Right renal pelvis (tissue), 4 donors: ENCODE results near the gene GRK4. TPM values are rescaled to one million over a fixed set of nuclear protein-coding genes. Genes with fewer than 3 reads are reported as not detected.

Experiments used
- DNase-seq, 4 donors: peaks; one replicate each; pipeline ENCODE4 v3.0.0-alpha.2; 2013; ENCODE audit warnings: low read depth in 4 of 4, low spot score in 3 of 4, missing footprints in 1 of 4
- polyA plus RNA-seq, 4 donors: library from polyadenylated mRNA; unstranded; fragments of 120-200 nt; gene quantifications; one replicate each; pipeline ENCODE4 v1.2.1, GENCODE V29; 2013; ENCODE audit not compliant: insufficient read length in 4 of 4

Gene GRK4
- polyA plus RNA-seq, 4 donors: 7.4 to 8.5 (median 7.6) TPM

DNA sequence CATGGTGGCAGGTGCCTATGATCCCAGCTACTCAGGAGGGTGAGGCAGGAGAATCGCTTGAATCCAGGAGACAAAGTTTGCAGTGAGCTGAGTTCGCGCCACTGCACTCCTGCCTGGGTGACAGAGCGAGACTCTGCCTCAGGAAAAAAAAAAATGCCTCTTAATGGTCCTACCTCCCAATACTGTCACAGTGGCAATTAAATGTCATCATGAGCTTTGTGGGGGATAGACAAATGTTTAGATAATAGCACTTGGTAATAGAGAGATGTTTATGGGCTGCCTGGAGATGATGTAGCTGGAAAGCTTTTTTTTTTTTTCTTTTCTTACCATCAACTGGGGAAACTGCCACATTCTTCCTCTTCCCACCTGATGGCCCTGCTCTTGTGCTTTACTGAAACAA is 33.0 kb downstream of the GRK4 start:
- DNase-seq: no peak

DNA sequence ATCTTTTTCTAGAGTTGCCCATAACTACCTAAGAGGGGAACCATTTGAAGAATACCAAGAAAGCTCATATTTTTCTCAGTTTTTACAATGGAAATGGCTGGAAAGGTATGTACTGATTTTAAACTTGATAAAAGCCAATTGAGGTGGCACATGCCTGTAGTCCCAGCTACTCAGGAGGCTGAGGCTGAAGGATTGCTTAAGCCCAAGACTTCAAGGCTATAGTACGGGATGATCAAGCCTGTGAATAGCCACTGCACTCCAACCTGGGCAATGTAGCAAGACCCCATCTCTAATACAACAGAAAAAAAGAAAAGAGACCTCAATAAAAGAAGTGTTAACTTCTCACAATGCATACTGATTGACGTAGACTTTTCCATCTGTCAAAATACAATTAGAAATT is 44.4 kb downstream of the GRK4 start:
- no peak for DNase-seq

DNA sequence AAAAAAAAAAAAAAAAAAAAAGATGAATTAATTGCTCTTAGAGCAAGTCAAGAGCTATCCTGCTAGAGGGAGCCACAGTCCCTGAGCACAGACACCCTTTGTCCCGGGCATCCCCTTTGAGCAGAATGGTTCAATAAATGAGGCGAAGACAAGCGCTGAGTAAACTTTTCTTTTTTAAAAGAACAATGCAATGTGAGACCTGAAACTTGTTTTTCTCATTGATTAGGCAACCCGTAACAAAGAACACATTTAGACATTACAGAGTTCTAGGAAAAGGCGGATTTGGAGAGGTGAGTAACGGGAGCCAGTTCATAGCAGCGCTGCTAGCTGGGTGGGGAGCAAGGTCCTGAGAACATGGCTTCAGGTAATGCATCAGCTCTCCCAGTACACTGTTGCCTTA is 46.1 kb downstream of the GRK4 start:
- no peak for DNase-seq

DNA sequence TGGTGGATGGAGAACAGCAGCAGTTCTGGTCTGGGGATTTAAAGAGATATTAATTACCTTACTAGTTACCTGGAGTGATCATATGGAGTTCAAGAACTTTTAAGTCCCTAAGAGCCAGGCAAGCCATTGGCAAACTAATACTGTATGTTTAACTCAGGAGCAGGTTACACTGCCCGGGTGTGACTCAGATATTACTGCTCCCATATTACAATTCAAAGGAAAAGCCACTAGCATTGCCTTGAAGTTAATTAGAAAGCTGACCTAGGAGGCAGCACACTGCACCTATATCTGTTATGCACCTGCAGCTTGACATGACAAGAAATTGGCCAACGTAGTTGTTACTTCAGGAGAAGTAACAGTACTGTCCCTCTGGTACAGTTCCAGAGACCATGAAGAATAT is 47.2 kb downstream of the GRK4 start:
- no peak for DNase-seq

DNA sequence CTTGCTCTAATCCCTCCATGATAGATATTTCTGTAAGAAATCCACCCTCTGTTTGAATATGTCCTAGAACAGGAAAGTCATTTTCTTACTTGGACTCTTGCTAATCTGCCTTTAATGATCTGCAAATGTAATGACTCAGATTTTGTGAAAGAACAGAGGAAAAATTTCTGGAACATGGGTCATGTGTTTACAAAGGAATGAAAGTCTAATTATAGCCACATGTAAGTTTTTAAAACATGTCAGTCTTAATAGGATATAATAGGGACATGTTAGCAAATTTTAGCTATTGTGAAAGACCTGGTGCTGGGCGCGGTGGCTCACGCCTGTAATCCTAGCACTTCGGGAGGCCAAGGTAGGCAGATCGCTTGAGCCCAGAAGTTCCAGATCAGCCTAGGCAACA is 47.6 kb downstream of the GRK4 start:
- no peak for DNase-seq

DNA sequence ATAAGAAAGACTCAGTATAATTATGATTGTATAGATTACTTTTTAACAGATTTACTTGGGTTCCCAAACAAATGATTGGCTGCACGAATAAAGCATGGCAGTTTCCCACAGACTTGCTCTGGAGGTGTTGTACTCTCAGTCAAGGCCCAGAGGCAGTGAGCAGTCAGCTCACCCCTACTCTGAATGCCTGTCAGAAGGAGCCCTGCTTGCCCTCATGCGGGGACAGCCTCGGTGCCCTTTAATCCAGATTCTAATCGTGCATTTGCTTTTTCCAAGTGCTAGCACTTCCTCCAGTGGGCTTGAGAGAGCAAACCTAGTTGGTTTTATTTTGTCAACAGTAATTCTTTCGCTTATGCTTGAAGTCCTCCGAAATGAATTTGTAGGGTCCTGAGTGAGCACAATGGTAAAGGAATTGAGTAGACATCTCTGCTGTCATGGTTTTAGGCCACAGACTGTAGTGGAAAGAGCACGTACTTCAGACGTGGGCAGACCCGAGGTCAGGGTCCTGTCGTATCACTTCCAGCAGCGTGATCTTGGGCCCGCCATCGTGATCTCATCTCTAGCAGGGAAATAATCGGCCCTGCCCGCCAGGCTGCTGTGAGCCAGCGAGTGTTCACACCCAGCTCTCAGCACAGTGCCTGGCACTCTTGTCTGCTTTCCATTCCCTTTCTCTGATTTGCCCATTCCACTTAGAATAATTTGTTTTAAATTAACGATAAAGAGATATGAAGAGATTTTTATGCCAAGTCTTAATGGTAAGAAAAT is 48.3 kb downstream of the GRK4 start:
- DNase-seq: no peak

DNA sequence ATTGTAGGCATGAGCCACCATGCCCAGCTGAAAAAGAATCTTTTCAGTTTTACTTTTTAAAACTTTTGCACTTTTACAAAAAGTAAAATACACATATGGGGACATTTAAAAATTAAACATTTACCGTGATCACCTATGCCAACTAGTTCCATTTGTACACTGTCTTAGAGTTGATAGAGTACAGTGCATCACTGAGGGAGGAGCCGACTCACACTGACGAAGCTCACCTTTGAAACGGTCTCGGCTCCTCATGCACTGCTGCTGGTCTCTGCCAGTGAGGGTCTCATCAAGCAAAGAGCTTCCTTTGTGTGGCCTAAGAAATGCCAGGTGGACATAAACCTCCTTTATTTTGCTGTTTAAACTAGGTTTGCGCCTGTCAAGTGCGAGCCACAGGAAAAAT is 50.0 kb downstream of the GRK4 start:
- no peak for DNase-seq

DNA sequence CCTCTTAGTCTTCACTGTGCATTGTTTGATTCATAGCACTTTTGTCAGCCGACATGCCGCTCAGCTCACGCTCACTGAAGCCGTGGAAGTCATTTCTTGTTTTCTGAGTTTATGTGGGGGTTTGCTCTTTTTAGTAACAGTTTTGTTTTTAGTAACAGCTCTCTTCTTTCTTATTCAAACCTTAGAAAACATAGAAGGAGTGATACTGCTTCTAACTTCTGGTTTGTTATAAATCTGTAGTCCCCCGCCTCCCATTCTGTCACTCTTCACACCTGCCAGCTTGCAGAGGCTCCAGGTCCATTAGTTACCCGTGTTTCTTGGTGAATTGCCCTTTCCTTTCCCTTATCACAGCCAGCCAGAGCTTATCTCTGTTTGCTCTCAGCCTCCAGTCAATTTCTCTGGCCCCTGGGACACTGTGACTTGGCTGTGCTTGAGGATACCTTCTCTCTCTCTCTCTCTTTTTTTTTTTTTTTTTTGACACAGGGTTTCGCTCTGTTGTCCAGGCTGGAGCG is 50.5 kb downstream of the GRK4 start:
- no peak for DNase-seq

DNA sequence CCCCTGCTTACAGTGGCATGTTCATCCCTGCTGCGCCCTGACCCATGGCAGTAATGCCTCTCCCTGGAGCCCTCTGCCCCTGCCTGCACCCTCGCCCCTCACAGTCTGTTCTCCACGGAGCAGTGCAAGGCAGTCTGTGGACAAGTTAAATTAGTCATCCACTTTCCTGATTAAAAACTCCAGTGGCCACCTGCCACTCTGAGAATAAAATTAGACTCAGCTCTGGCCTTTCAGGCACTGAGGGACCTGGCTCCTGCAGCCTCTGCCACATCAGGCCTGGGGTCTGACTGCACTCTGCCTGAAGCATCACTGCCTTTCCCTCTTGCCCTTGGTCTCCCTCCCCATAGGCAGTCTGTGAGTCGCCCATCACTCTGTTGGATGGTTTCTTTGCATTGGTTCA is 53.6 kb downstream of the GRK4 start:
- no peak for DNase-seq

DNA sequence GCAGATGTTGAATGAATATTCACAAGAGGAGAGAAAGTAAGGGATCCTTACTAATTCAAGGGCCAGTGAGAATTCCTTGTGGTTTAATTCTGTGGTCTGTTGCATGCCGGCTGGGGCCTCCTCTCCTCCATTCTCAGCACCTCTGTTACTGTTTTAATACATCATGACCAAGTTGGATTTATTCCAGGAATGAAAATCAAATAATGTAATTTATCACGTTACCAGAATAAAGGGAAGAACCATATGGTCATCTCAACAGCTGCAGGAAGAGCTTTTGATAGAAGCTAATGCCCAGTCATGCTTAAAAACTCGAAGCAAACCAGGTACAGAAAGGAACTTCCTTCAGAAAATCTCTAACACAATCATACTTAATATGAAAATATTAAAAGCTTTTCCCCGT is 54.1 kb downstream of the GRK4 start:
- DNase-seq: no peak

DNA sequence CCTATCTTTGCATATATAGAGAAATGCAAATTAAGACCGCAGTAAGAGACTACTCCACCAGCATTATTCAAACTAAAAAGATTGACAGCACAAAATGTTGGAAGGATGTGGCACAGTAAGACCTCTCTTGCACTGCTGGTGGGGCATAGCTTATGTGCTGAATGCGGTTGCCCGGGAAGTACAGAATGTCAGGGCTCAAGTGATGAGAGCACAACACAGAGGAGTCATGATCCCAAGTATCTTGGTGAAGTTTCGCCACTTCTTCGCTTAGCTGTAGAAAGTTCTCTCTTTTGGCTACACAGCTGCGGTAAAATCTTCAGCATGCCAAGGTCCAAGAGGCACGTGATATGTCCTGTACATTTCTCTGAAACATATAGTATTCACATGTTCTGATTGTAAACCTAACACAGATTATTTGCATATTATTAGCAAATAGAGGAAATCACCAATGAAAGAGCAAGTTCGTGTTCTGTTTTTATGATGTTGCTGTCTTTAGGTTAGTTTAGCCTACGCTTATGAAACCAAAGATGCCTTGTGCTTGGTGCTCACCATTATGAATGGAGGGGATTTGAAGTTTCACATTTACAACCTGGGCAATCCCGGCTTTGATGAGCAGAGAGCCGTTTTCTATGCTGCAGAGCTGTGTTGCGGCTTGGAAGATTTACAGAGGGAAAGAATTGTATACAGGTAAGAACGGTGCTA is 55.9 kb downstream of the GRK4 start:
- no peak for DNase-seq

DNA sequence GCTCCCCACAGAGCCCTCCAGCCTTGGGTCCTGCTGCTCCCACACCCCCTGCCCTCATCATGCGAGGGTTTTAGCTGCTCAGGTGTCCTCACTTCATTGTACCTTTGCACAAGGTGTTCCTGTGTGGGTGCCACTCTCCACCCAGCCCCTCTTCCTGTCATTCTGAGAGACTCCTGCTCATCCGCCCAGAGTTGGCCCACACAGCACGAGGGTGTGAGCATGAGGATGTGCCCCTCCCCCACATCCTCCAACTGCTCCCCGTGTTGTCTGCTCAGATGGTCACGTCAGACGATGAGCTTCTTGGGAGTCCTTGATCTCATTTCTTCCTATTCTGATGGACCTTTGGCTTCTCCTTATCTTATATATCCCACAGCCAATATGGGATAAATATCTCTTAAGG is 57.8 kb downstream of the GRK4 start:
- DNase-seq: no peak

DNA sequence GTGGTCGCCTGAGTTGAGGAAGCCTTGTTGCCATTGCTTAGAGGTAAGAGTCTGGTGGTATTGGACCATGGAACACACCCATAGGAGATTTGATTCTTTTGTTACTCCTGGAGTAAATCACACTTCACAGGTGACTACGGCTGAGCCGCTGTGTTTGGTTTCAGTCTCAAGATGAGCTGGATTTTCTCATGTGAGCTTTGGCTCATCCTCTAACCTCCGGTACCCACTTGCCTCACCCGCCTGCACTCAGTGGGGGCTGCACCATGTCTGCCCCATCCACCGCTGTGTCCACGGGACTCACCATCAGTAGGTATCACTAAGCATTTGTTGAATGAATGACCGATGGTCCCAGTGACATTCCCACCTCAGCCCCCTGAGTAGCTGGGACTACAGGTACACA is 58.3 kb downstream of the GRK4 start:
- no peak for DNase-seq

DNA sequence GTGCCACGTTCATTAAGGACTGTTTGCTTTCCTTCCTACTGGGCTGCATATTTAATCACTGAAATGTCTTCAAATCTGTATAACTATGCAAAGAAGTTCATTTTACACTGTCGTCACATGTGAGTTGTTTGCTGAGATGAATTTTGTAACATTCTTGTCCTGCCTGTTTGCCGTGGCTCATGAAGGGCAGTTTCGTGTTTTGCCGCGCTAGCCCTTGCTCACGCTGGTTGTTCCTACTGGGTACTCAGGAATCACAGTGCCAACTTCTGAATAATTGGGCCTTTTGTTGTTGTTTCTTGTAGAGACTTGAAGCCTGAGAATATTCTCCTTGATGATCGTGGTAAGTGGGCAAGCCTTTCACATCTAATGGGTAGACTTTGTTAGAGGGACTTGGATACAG is 58.7 kb downstream of the GRK4 start:
- no peak for DNase-seq

DNA sequence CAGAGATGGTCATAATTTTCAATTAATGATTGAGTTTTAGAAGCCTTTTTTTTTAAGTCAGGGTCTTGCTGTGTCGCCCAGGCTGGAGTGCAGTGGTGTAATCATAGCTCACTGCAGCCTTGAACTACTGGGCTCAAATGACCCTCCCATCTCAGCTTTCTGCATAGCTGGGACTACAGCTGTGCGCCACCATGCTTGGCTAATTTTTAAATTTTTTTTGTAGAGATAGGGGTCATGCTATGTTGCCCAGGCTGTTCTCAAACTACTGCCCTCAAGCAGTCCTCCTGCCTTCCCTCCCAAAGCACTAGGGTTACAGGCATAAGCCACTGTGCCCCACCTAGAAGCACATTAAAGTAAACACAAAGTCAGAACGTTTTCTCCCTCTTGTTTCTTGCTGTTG is 59.3 kb downstream of the GRK4 start:
- no peak for DNase-seq

DNA sequence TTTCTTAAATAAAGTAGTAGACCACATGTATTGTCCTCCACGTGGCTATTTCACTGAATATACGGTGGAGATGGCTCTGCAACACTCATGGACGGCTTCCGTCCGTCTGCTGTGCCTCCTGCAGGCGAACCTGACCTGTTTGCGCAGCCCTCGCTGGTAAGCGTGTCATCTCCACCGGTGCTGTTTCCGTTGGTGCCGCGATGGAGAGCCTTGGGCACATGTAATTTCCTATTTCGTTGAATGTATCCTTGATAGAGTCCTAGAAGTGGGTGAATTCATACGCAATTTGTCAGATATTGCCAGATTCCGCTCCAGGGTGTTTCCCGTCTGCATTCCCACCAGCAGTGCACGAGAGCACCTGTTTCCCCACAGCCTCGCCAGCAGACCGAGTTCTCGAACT is 62.5 kb downstream of the GRK4 start:
- DNase-seq: no peak

DNA sequence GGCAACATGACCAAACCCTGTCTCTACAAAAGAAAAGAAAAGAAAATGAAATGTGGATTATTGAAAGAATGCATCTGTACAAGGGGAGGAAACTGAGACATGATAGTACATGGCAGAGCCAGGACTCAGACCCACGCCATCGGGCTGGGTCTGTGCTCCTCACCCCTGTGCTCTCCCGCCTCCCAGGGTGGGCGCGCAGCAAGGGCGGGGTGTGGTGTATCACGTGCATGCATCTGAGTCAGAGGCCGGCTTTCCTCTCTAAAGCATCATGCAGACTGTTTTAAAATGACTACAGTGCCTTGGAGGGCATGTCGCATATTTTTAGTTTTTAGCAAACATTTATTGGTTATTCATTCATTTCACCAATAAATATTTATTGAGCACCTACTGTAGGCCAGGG is 63.2 kb downstream of the GRK4 start:
- DNase-seq: no peak

DNA sequence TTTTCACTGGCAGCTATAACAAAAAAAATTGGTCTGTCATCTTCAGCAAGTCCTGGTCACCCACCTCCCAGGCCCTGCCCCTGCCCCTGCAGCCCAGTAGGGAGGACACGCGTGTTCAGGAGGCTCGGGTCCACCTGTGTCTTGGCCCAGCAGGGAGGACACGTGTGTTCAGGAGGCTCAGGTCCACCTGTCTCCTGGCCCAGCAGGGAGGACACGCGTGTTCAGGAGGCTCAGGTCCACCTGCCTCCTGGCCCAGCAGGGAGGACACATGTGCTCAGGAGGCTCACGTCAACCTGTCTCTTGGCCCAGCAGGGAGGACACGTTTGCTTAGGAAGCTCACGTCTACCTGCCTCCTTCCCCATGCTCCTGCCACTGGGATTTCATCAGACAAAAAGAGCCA is 66.1 kb downstream of the GRK4 start:
- DNase-seq: no peak

DNA sequence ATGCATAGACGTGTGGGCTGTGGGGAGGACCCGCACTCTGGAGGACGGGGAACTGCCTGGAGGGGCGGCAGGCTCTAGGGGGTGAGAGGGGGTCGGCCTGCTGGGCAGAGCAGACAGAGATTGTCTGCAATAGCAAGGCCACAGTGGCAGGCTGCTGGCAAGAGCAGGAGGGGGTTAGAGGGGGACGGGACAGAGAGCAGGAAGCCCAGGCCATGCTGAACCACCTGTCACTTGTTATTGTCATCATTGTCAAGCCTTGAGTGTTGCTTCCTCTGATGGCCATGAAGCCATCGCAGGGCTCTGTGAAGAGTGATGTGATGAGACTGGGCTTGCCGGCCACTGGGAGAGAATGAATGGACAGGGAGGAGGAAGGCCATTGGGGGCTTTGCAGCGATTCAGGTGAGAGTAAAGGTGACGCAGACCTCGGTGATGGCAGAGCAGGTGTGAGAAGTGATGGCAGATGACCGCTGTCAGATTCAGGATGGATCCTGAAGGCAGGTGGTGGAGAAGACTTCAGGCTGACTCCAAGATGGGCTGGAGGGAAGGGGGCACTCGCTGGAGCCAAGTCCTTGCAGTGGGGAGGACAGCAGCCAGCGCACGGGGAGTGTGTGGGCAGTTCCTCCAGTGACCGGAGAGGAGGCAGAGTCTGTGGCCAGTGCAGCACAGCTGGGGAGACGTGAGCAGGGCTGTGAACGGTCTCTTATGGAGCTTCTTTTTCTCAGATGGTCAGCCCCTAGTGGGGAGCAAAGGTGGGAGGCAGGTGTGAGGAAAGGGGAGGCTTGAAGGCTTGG is 67.4 kb downstream of the GRK4 start:
- no peak for DNase-seq

DNA sequence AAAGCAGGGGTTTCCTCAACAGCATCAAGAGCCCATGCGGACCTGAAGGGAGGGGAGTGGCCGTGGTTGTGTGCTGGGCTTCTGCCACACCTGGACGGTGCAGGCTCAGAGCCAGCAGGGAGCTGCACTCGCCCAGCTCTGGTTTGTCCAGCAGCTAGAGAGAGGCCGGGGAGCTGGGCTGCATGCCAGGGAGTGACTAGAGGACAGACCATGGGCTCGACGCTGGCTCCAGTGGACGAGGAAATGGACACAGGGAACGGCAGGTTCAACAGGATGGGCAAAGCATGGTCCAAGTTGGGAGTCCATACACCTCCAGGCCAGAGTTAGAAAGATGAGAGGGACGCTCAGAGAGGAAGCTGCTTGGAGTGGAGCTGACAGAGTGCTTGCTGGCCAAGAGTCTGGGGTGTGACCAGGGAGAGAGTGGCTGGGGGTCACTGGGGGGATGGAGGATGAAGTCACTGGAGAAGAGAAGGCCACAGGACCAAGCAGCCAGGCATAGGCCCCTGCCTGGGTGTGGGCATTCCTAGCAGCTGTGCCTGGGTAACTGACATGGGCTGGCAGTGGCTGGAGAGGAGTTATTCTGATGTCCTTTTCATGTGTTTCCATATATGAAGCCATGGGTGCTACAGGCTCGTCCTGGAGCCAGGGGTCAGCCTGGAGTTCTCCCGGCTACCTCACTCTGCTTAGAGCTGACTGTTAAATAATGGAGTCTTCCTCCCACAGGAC is 68.1 kb downstream of the GRK4 start:
- no peak for DNase-seq

DNA sequence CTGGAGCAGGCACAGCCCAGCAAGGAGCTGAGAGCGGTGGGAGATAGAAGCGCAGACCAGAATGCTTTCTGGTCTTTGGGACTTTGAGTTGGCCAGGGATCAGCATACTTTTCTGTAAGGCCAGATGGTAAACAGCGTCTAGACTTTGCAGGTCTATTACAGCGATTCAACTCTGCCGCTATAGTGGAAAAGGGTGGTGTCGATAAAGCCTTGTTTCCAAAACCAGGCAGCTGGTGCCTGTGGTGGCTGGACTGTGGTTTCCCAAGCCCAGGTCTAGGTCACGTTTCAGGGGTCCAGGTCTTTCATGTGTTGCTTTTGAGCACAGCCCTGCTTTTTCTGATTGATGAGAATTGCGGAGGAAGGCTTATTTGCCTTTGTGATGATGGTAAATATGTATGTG is 70.9 kb downstream of the GRK4 start:
- no peak for DNase-seq
